WTC11 (cell line): ENCODE data around the gene NCLN. TPM values are rescaled to one million over a fixed set of nuclear protein-coding genes. Genes with fewer than 3 reads are reported as not detected.

Source experiments
- ATAC-seq: fragments of 200-7000 bp; cut with Tn5 transposase; 2 replicates; pipeline ENCODE4 v1.10.0; 2021; ENCODE audit warnings: mild to moderate bottlenecking, moderate library complexity
- CTCF ChIA-PET: fragments of 300-600 bp; sonication (Branson Sonifier 250); formaldehyde crosslinking; loops from one replicate; lab custom pipeline; 2021; ENCODE audit warnings: antibody characterized with exemption; lab: Charles Lee
- POLR2A ChIA-PET: fragments of 350-600 bp; sonication (Branson Sonifier 250); formaldehyde crosslinking; loops from one replicate; lab custom pipeline; 2021; ENCODE audit warnings: antibody characterized with exemption; lab: Charles Lee
- DNase-seq: peaks from one replicate; pipeline ENCODE4 v3.0.0; 2021; ENCODE audit warnings: low spot score
- H3K27ac Mint-ChIP-seq: 2 replicates; pipeline ENCODE4 v1.8.0; 2021; ENCODE audit warnings: mixed read lengths
- H3K27me3 Mint-ChIP-seq: 2 replicates; pipeline ENCODE4 v1.8.0; 2021; ENCODE audit warnings: low read depth, mild to moderate bottlenecking, moderate library complexity, mixed read lengths
- H3K36me3 Mint-ChIP-seq: 2 replicates; pipeline ENCODE4 v1.8.0; 2021; ENCODE audit warnings: mixed read lengths
- H3K4me1 Mint-ChIP-seq: 2 replicates; pipeline ENCODE4 v1.8.0; 2022; ENCODE audit warnings: mixed read lengths
- H3K4me3 Mint-ChIP-seq: 2 replicates; pipeline ENCODE4 v1.8.0; 2021; ENCODE audit warnings: mild to moderate bottlenecking, moderate library complexity, mixed read lengths
- H3K9me3 Mint-ChIP-seq: 2 replicates; pipeline ENCODE4 v1.8.0; 2021; ENCODE audit warnings: mixed read lengths
- CBFB ChIP-seq: sonication (generic); formaldehyde crosslinking; IDR thresholded peaks from 2 replicates; pipeline ENCODE4 v1.8.1; 2022; ENCODE audit warnings: mild to moderate bottlenecking, low read depth, missing genetic modification reagents
- ETV6 ChIP-seq: sonication (generic); formaldehyde crosslinking; IDR thresholded peaks from 2 replicates; pipeline ENCODE4 v1.8.1; 2022; ENCODE audit warnings: mild to moderate bottlenecking, missing genetic modification reagents
- MYBL2 ChIP-seq: sonication (generic); formaldehyde crosslinking; IDR thresholded peaks from 2 replicates; pipeline ENCODE4 v1.8.1; 2023; ENCODE audit warnings: mild to moderate bottlenecking, moderate library complexity, missing genetic modification reagents
- NFE2L1 ChIP-seq: sonication (generic); formaldehyde crosslinking; IDR thresholded peaks from 2 replicates; pipeline ENCODE4 v1.8.1; 2023; ENCODE audit warnings: missing genetic modification reagents
- SOX15 ChIP-seq: fragments of 250-450 bp; sonication (Bioruptor Pico); IDR thresholded peaks from 2 replicates; pipeline ENCODE4 v1.9.0; 2021; ENCODE audit warnings: mild to moderate bottlenecking
- SP1 ChIP-seq: sonication (generic); formaldehyde crosslinking; conservative IDR thresholded peaks from 2 replicates; pipeline ENCODE4 v1.8.1; 2022; ENCODE audit warnings: missing genetic modification reagents
- TEAD4 ChIP-seq: sonication (generic); formaldehyde crosslinking; IDR thresholded peaks from 2 replicates; pipeline ENCODE4 v1.8.0; 2022; ENCODE audit warnings: mild to moderate bottlenecking, missing genetic modification reagents
- total RNA-seq: library from RNA; stranded (reverse); gene quantifications from 3 replicates; pipeline ENCODE4 v1.2.3, GENCODE V29; 2021
- TF ChIP-seq, protein P1 (sequence below): sonication (generic); formaldehyde crosslinking; IDR thresholded peaks from 2 replicates; pipeline ENCODE4 v1.8.1; 2022; ENCODE audit warnings: mild to moderate bottlenecking, missing genetic modification reagents, moderate library complexity, borderline replicate concordance
- TF ChIP-seq, protein P2 (sequence below): fragments of 250-450 bp; sonication (Bioruptor Pico); IDR thresholded peaks from 2 replicates; pipeline ENCODE4 v1.9.0; 2021; ENCODE audit warnings: mild to moderate bottlenecking
- TF ChIP-seq, protein P3 (sequence below): sonication (generic); formaldehyde crosslinking; IDR thresholded peaks from 2 replicates; pipeline ENCODE4 v1.8.1; 2022; ENCODE audit warnings: low read depth, missing genetic modification reagents, borderline replicate concordance
- TF ChIP-seq, protein P4 (sequence below): sonication (generic); formaldehyde crosslinking; IDR thresholded peaks from 2 replicates; pipeline ENCODE4 v1.8.0; 2023; ENCODE audit warnings: mild to moderate bottlenecking, missing genetic modification reagents
- TF ChIP-seq, protein P5 (sequence below): sonication (generic); formaldehyde crosslinking; IDR thresholded peaks from 2 replicates; pipeline ENCODE4 v1.8.1; 2023; ENCODE audit warnings: mild to moderate bottlenecking, moderate library complexity, missing genetic modification reagents
- TF ChIP-seq, protein P6 (sequence below): sonication (generic); formaldehyde crosslinking; IDR thresholded peaks from 2 replicates; pipeline ENCODE4 v1.8.1; 2023; ENCODE audit warnings: mild to moderate bottlenecking, missing genetic modification reagents, borderline replicate concordance
- TF ChIP-seq, protein P7 (sequence below): fragments of 250-450 bp; sonication (Bioruptor Pico); IDR thresholded peaks from 2 replicates; pipeline ENCODE4 v2.1.2; 2022; ENCODE audit warnings: mild to moderate bottlenecking, moderate library complexity
- TF ChIP-seq, protein P8 (sequence below): sonication (generic); formaldehyde crosslinking; IDR thresholded peaks from 2 replicates; pipeline ENCODE4 v1.8.0; 2022; ENCODE audit warnings: missing genetic modification reagents

The NCLN gene
- total RNA-seq, 1 experiment from 2014 or later, result 113 TPM

DNA sequence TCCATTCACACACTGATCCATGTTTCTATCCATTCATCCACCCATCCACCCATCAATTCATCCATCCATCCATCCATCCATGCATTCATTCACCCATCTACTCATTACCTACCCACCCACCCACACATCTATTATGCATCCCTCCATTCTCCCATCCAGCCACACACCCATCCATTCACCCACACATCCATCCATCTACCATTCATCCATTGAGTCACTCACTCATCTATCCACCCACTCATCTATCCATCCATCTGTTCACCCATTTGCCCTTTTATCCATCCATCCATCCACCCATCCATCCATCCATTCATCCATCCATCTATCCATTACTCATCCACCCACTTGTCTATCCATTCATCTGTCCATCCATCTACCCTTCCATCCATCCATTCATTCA is 68.8 kb downstream of the NCLN start:
- CTCF ChIA-PET, result interaction anchor here (0.6 to 1.3 kb wide), 2 partner anchors 29 to 30 kb away, joined by 4 to 5 read pairs; partner anchors contain the start of gene CELF5
- ATAC-seq (no peak), DNase-seq (no peak)
- POLR2A ChIA-PET, result no interaction called here
- Mint-ChIP-seq H3K27ac (no peak overlapping the region), H3K36me3 (peaks cover 15% of the 10 kb centered on the region), H3K9me3 (peaks cover 28% of the 10 kb centered on the region), H3K27me3 (peaks cover 2% of the 10 kb centered on the region), H3K4me3 (no peak overlapping the region), H3K4me1 (no peaks in the 10 kb centered on the region; the same call in 1 of the 2 replicates)
- TF ChIP-seq SOX15 (CRISPR knock-in tag), result no peak
- TF ChIP-seq, protein P1, sequence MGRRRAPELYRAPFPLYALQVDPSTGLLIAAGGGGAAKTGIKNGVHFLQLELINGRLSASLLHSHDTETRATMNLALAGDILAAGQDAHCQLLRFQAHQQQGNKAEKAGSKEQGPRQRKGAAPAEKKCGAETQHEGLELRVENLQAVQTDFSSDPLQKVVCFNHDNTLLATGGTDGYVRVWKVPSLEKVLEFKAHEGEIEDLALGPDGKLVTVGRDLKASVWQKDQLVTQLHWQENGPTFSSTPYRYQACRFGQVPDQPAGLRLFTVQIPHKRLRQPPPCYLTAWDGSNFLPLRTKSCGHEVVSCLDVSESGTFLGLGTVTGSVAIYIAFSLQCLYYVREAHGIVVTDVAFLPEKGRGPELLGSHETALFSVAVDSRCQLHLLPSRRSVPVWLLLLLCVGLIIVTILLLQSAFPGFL (CRISPR knock-in tag), result no peak
- TF ChIP-seq, protein P2, sequence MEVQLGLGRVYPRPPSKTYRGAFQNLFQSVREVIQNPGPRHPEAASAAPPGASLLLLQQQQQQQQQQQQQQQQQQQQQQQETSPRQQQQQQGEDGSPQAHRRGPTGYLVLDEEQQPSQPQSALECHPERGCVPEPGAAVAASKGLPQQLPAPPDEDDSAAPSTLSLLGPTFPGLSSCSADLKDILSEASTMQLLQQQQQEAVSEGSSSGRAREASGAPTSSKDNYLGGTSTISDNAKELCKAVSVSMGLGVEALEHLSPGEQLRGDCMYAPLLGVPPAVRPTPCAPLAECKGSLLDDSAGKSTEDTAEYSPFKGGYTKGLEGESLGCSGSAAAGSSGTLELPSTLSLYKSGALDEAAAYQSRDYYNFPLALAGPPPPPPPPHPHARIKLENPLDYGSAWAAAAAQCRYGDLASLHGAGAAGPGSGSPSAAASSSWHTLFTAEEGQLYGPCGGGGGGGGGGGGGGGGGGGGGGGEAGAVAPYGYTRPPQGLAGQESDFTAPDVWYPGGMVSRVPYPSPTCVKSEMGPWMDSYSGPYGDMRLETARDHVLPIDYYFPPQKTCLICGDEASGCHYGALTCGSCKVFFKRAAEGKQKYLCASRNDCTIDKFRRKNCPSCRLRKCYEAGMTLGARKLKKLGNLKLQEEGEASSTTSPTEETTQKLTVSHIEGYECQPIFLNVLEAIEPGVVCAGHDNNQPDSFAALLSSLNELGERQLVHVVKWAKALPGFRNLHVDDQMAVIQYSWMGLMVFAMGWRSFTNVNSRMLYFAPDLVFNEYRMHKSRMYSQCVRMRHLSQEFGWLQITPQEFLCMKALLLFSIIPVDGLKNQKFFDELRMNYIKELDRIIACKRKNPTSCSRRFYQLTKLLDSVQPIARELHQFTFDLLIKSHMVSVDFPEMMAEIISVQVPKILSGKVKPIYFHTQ (CRISPR knock-in tag), result no peak
- TF ChIP-seq, protein P3, sequence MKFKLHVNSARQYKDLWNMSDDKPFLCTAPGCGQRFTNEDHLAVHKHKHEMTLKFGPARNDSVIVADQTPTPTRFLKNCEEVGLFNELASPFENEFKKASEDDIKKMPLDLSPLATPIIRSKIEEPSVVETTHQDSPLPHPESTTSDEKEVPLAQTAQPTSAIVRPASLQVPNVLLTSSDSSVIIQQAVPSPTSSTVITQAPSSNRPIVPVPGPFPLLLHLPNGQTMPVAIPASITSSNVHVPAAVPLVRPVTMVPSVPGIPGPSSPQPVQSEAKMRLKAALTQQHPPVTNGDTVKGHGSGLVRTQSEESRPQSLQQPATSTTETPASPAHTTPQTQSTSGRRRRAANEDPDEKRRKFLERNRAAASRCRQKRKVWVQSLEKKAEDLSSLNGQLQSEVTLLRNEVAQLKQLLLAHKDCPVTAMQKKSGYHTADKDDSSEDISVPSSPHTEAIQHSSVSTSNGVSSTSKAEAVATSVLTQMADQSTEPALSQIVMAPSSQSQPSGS, result no peak
- TF ChIP-seq MYBL2, result no peak
- TF ChIP-seq, protein P4, sequence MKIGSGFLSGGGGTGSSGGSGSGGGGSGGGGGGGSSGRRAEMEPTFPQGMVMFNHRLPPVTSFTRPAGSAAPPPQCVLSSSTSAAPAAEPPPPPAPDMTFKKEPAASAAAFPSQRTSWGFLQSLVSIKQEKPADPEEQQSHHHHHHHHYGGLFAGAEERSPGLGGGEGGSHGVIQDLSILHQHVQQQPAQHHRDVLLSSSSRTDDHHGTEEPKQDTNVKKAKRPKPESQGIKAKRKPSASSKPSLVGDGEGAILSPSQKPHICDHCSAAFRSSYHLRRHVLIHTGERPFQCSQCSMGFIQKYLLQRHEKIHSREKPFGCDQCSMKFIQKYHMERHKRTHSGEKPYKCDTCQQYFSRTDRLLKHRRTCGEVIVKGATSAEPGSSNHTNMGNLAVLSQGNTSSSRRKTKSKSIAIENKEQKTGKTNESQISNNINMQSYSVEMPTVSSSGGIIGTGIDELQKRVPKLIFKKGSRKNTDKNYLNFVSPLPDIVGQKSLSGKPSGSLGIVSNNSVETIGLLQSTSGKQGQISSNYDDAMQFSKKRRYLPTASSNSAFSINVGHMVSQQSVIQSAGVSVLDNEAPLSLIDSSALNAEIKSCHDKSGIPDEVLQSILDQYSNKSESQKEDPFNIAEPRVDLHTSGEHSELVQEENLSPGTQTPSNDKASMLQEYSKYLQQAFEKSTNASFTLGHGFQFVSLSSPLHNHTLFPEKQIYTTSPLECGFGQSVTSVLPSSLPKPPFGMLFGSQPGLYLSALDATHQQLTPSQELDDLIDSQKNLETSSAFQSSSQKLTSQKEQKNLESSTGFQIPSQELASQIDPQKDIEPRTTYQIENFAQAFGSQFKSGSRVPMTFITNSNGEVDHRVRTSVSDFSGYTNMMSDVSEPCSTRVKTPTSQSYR (CRISPR knock-in tag), result no peak
- TF ChIP-seq, protein P5, sequence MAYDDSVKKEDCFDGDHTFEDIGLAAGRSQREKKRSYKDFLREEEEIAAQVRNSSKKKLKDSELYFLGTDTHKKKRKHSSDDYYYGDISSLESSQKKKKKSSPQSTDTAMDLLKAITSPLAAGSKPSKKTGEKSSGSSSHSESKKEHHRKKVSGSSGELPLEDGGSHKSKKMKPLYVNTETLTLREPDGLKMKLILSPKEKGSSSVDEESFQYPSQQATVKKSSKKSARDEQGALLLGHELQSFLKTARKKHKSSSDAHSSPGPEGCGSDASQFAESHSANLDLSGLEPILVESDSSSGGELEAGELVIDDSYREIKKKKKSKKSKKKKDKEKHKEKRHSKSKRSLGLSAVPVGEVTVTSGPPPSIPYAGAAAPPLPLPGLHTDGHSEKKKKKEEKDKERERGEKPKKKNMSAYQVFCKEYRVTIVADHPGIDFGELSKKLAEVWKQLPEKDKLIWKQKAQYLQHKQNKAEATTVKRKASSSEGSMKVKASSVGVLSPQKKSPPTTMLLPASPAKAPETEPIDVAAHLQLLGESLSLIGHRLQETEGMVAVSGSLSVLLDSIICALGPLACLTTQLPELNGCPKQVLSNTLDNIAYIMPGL (CRISPR knock-in tag), result no peak
- no peak for TF ChIP-seq ETV6 (CRISPR knock-in tag)

DNA sequence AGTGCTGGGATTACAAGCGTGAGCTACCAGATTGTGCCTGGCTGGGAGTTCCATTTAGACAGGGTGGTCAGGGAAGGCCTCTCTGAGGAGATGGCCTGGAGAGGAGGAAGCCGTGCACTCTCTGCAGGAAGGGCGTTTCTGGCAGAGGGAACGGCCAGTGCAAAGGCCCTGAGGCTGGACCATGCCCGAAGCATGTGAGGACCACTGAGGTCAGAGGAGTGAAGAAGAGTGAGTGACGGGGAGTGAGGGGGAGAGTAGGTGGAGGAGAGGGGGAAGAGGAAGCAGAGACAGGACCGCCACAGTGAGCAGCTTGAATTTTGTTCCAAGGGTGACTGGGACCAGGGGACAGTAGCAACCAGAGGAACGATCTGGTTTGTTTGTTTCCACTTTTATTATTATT is 71.3 kb downstream of the NCLN start:
- ATAC-seq (no peak), DNase-seq (no peak)
- Mint-ChIP-seq H3K27ac (no peak overlapping the region), H3K9me3 (peaks cover 17% of the 10 kb centered on the region), H3K36me3 (peaks cover 10% of the 10 kb centered on the region), H3K27me3 (no peaks in the 10 kb centered on the region; the same call in 1 of the 2 replicates), H3K4me1 (no peaks in the 10 kb centered on the region), H3K4me3 (no peak overlapping the region)
- ChIA-PET CTCF (interaction anchor here (1.2 to 1.5 kb wide), 2 partner anchors 15 to 18 kb away, joined by 3 to 5 read pairs; no protein-coding TSS in a partner anchor), POLR2A (no interaction called here)
- no peak for TF ChIP-seq TEAD4 (CRISPR knock-in tag)
- TF ChIP-seq, protein P6, sequence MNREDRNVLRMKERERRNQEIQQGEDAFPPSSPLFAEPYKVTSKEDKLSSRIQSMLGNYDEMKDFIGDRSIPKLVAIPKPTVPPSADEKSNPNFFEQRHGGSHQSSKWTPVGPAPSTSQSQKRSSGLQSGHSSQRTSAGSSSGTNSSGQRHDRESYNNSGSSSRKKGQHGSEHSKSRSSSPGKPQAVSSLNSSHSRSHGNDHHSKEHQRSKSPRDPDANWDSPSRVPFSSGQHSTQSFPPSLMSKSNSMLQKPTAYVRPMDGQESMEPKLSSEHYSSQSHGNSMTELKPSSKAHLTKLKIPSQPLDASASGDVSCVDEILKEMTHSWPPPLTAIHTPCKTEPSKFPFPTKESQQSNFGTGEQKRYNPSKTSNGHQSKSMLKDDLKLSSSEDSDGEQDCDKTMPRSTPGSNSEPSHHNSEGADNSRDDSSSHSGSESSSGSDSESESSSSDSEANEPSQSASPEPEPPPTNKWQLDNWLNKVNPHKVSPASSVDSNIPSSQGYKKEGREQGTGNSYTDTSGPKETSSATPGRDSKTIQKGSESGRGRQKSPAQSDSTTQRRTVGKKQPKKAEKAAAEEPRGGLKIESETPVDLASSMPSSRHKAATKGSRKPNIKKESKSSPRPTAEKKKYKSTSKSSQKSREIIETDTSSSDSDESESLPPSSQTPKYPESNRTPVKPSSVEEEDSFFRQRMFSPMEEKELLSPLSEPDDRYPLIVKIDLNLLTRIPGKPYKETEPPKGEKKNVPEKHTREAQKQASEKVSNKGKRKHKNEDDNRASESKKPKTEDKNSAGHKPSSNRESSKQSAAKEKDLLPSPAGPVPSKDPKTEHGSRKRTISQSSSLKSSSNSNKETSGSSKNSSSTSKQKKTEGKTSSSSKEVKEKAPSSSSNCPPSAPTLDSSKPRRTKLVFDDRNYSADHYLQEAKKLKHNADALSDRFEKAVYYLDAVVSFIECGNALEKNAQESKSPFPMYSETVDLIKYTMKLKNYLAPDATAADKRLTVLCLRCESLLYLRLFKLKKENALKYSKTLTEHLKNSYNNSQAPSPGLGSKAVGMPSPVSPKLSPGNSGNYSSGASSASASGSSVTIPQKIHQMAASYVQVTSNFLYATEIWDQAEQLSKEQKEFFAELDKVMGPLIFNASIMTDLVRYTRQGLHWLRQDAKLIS (CRISPR knock-in tag), result no peak
- TF ChIP-seq SP1 (CRISPR knock-in tag), result no peak
- TF ChIP-seq, protein P7, sequence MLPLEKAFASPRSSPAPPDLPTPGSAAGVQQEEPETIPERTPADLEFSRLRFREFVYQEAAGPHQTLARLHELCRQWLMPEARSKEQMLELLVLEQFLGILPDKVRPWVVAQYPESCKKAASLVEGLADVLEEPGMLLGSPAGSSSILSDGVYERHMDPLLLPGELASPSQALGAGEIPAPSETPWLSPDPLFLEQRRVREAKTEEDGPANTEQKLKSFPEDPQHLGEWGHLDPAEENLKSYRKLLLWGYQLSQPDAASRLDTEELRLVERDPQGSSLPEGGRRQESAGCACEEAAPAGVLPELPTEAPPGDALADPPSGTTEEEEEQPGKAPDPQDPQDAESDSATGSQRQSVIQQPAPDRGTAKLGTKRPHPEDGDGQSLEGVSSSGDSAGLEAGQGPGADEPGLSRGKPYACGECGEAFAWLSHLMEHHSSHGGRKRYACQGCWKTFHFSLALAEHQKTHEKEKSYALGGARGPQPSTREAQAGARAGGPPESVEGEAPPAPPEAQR (CRISPR knock-in tag), result no peak
- no peak for TF ChIP-seq NFE2L1 (CRISPR knock-in tag)
- TF ChIP-seq CBFB (CRISPR knock-in tag), result no peak
- TF ChIP-seq, protein P8, sequence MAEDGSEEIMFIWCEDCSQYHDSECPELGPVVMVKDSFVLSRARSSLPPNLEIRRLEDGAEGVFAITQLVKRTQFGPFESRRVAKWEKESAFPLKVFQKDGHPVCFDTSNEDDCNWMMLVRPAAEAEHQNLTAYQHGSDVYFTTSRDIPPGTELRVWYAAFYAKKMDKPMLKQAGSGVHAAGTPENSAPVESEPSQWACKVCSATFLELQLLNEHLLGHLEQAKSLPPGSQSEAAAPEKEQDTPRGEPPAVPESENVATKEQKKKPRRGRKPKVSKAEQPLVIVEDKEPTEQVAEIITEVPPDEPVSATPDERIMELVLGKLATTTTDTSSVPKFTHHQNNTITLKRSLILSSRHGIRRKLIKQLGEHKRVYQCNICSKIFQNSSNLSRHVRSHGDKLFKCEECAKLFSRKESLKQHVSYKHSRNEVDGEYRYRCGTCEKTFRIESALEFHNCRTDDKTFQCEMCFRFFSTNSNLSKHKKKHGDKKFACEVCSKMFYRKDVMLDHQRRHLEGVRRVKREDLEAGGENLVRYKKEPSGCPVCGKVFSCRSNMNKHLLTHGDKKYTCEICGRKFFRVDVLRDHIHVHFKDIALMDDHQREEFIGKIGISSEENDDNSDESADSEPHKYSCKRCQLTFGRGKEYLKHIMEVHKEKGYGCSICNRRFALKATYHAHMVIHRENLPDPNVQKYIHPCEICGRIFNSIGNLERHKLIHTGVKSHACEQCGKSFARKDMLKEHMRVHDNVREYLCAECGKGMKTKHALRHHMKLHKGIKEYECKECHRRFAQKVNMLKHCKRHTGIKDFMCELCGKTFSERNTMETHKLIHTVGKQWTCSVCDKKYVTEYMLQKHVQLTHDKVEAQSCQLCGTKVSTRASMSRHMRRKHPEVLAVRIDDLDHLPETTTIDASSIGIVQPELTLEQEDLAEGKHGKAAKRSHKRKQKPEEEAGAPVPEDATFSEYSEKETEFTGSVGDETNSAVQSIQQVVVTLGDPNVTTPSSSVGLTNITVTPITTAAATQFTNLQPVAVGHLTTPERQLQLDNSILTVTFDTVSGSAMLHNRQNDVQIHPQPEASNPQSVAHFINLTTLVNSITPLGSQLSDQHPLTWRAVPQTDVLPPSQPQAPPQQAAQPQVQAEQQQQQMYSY (CRISPR knock-in tag), result no peak
